22Rv1 (cell line): ENCODE data around the gene CDRT4.

Source experiments
- ZFX ChIP-seq: fragments of 450-650 bp; IDR thresholded peaks from 2 replicates; pipeline ENCODE4 v1.6.1; 2017; ENCODE audit warnings: antibody characterized with exemption, borderline replicate concordance
- TF ChIP-seq, protein P1 (sequence below): fragments of 450-650 bp; IDR thresholded peaks from 2 replicates; pipeline ENCODE4 v1.5.1; 2017; ENCODE audit warnings: mild to moderate bottlenecking

DNA sequence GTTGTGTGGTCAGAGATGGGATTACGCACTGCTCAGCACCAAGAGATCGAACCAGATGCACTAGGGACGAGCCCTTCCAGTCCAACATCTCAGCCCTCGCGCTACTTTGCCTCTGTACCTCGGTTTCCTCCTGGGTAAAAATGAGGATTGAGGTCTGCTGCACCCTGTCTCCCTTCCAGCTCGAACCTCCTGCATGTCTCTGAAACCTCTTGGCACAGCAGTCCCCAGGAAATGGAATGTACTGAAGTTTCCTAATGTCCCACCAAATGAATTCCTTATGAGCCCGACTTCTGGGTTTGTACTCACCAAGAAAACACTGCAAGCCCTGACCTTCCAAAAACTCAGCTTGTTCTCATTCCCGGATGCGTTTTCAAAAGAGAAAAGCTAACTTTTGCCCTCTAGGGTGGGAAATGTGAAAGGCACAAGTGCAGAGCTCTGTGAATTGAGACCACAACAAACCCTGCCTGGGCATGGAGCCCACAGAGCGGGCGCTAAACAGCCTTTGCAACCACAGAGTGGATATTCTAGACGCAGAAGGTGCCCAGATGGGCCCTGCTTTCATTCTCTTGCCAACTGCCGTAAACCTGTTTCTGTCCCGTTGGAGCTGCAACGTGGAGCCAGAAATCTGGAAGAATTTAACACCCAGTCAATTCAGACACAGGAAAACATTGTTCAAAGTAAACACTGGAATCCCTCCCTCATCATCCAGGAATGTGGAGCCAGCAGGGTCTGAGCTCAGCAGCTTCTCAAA lies 10.3 kb downstream of the CDRT4 start:
- TF ChIP-seq, protein P1, sequence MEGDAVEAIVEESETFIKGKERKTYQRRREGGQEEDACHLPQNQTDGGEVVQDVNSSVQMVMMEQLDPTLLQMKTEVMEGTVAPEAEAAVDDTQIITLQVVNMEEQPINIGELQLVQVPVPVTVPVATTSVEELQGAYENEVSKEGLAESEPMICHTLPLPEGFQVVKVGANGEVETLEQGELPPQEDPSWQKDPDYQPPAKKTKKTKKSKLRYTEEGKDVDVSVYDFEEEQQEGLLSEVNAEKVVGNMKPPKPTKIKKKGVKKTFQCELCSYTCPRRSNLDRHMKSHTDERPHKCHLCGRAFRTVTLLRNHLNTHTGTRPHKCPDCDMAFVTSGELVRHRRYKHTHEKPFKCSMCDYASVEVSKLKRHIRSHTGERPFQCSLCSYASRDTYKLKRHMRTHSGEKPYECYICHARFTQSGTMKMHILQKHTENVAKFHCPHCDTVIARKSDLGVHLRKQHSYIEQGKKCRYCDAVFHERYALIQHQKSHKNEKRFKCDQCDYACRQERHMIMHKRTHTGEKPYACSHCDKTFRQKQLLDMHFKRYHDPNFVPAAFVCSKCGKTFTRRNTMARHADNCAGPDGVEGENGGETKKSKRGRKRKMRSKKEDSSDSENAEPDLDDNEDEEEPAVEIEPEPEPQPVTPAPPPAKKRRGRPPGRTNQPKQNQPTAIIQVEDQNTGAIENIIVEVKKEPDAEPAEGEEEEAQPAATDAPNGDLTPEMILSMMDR, result no peak
- TF ChIP-seq ZFX, result no peak
